H1 (cell line): ENCODE measurements around the gene CACNB1. TPM values are rescaled to one million over a fixed set of nuclear protein-coding genes. Genes with fewer than 3 reads are reported as not detected.

ENCODE experiments used
- CTCF ChIA-PET: fragments of 300-600 bp; sonication (Branson Sonifier 250); formaldehyde crosslinking; loops from one replicate; lab custom pipeline; 2021; ENCODE audit not compliant: partially characterized antibody; lab: Charles Lee
- POLR2A ChIA-PET: fragments of 300-600 bp; sonication (Branson Sonifier 250); formaldehyde crosslinking; loops from one replicate; lab custom pipeline; 2021; ENCODE audit warnings: inconsistent platforms; ENCODE audit not compliant: partially characterized antibody; lab: Charles Lee
- DNase-seq, 2 experiments: peaks; one replicate each; pipeline versions ENCODE4 v3.0.0 to v3.0.0-alpha.2; 2010 to 2022; ENCODE audit warnings: low spot score in 2 of 2, low read depth in 1 of 2, mixed read lengths in 1 of 2
- FAIRE-seq: peaks from 2 replicates; lab custom pipeline; 2011; peaks lifted over from hg19 to GRCh38; lab: Jason Lieb, UNC
- H2AFZ ChIP-seq: 2 replicates; pipeline ENCODE4 v1.8.1; 2012; ENCODE audit warnings: low read length, inconsistent platforms
- H2AK5ac ChIP-seq: 2 replicates; pipeline ENCODE4 v1.6.1; 2013; ENCODE audit warnings: low read depth, low read length
- H2BK120ac ChIP-seq: replicated peaks from 2 replicates; pipeline ENCODE3; 2013; ENCODE audit warnings: low read depth, low read length, inconsistent platforms
- H2BK12ac ChIP-seq: 2 replicates; pipeline ENCODE4 v1.6.1; 2013; ENCODE audit warnings: low read depth, low read length
- H2BK15ac ChIP-seq: 2 replicates; pipeline ENCODE4 v1.6.1; 2013; ENCODE audit warnings: low read length
- H2BK20ac ChIP-seq: 2 replicates; pipeline ENCODE4 v1.6.1; 2013; ENCODE audit warnings: low read length
- H2BK5ac ChIP-seq: 2 replicates; pipeline ENCODE4 v1.6.1; 2013; ENCODE audit warnings: low read depth, low read length
- H3K14ac ChIP-seq: 2 replicates; pipeline ENCODE4 v1.6.1; 2013; ENCODE audit warnings: inconsistent platforms; ENCODE audit not compliant: insufficient read length
- H3K18ac ChIP-seq: 2 replicates; pipeline ENCODE4 v1.6.1; 2013; ENCODE audit warnings: low read length; ENCODE audit errors: extremely low read depth
- H3K23ac ChIP-seq: 2 replicates; pipeline ENCODE4 v1.6.1; 2013; ENCODE audit warnings: inconsistent platforms; ENCODE audit not compliant: insufficient read length
- H3K23me2 ChIP-seq: 2 replicates; pipeline ENCODE4 v1.6.1; 2013; ENCODE audit warnings: low read depth, low read length
- H3K27ac ChIP-seq: 2 replicates; pipeline ENCODE4 v1.6.1; 2011; ENCODE audit warnings: low read depth, low read length, inconsistent platforms
- H3K27me3 ChIP-seq, 4 experiments: replicated peaks in 1 of 4; 1 replicate in 1 of 4; 2 replicates in 3 of 4; pipeline versions ENCODE4 v1.6.1 to v1.8.1; 2011 to 2013; ENCODE audit warnings: low read length in 3 of 4, mild to moderate bottlenecking in 3 of 4, inconsistent platforms in 2 of 4, mixed read lengths in 2 of 4, moderate library complexity in 1 of 4; ENCODE audit not compliant: control insufficient read depth in 3 of 4, insufficient read depth in 3 of 4; ENCODE audit errors: extremely low read depth in 1 of 4
- H3K36me3 ChIP-seq, 4 experiments: 2 replicates each; pipeline versions ENCODE4 v1.6.1 to v1.8.1; 2011 to 2013; ENCODE audit warnings: mild to moderate bottlenecking in 4 of 4, low read length in 3 of 4, moderate library complexity in 2 of 4, control low read depth in 1 of 4, inconsistent platforms in 1 of 4; ENCODE audit not compliant: insufficient read depth in 4 of 4, control insufficient read depth in 2 of 4
- H3K4ac ChIP-seq: replicated peaks from 2 replicates; pipeline ENCODE3; 2013; ENCODE audit warnings: low read length, low read depth, mixed read lengths, inconsistent platforms; ENCODE audit not compliant: insufficient read length
- H3K4me1 ChIP-seq, 4 experiments: replicated peaks in 1 of 4; 1 replicate in 1 of 4; 2 replicates in 3 of 4; pipeline versions ENCODE4 v1.6.1 to v1.8.1; 2011 to 2013; ENCODE audit warnings: low read length in 3 of 4, inconsistent platforms in 2 of 4, mixed read lengths in 1 of 4; ENCODE audit not compliant: insufficient read depth in 4 of 4, control insufficient read depth in 3 of 4
- H3K4me2 ChIP-seq, 2 experiments: 2 replicates each; pipeline versions ENCODE4 v1.6.1 to v1.8.1; 2011 to 2013; ENCODE audit warnings: low read depth in 2 of 2, low read length in 2 of 2, control low read depth in 1 of 2, inconsistent platforms in 1 of 2, mild to moderate bottlenecking in 1 of 2; ENCODE audit not compliant: insufficient read depth in 1 of 2
- H3K4me3 ChIP-seq, 4 experiments: fragments of 200-600, 300-600 bp in 1 of 4; sonication (generic), shearing (Covaris generic), sonication (Bioruptor Twin) in 1 of 4; 2 replicates each; pipeline versions ENCODE4 v1.5.1 to v1.8.1; 2011 to 2016; ENCODE audit warnings: low read length in 4 of 4, low read depth in 3 of 4, control low read depth in 2 of 4, inconsistent platforms in 2 of 4, mild to moderate bottlenecking in 2 of 4, mixed read lengths in 1 of 4, moderate library complexity in 1 of 4; ENCODE audit not compliant: insufficient read depth in 2 of 4; ENCODE audit errors: extremely low read depth in 1 of 4
- H3K56ac ChIP-seq: replicated peaks from 2 replicates; pipeline ENCODE3; 2013; ENCODE audit warnings: low read depth, mild to moderate bottlenecking, mixed read lengths, low read length, inconsistent platforms; ENCODE audit not compliant: insufficient read length
- H3K79me1 ChIP-seq: 2 replicates; pipeline ENCODE4 v1.6.1; 2013; ENCODE audit warnings: low read depth, low read length, control low read depth
- H3K79me2 ChIP-seq, 2 experiments: 2 replicates each; pipeline versions ENCODE4 v1.6.1 to v1.8.1; 2012 to 2013; ENCODE audit warnings: low read length in 2 of 2, mild to moderate bottlenecking in 2 of 2, inconsistent platforms in 1 of 2; ENCODE audit not compliant: insufficient read depth in 2 of 2, control insufficient read depth in 1 of 2
- H3K9ac ChIP-seq, 4 experiments: replicated peaks in 1 of 4; 1 replicate in 1 of 4; 2 replicates in 3 of 4; pipeline versions ENCODE4 v1.6.1 to v1.8.1; 2011 to 2013; ENCODE audit warnings: low read depth in 3 of 4, low read length in 3 of 4, control low read depth in 2 of 4, mild to moderate bottlenecking in 2 of 4, moderate library complexity in 2 of 4, inconsistent platforms in 1 of 4; ENCODE audit errors: extremely low read depth in 1 of 4
- H3K9me3 ChIP-seq, 2 experiments: 2 replicates each; pipeline versions ENCODE4 v1.6.1 to v1.8.1; 2012 to 2013; ENCODE audit warnings: mild to moderate bottlenecking in 2 of 2, moderate library complexity in 2 of 2, control low read depth in 1 of 2, inconsistent platforms in 1 of 2, low read depth in 1 of 2, low read length in 1 of 2, mixed read lengths in 1 of 2; ENCODE audit not compliant: insufficient read depth in 2 of 2
- H4K20me1 ChIP-seq, 2 experiments: replicated peaks in 1 of 2; 2 replicates each; pipeline versions ENCODE3 to v1.8.1; 2011 to 2013; ENCODE audit warnings: inconsistent platforms in 2 of 2, low read length in 2 of 2, mild to moderate bottlenecking in 1 of 2; ENCODE audit not compliant: insufficient read depth in 2 of 2, control insufficient read depth in 1 of 2
- H4K5ac ChIP-seq: 2 replicates; pipeline ENCODE4 v1.6.1; 2013; ENCODE audit warnings: low read length, low read depth, mixed read lengths, inconsistent platforms; ENCODE audit not compliant: insufficient read length
- H4K8ac ChIP-seq: 2 replicates; pipeline ENCODE4 v1.8.0; 2013; ENCODE audit warnings: mild to moderate bottlenecking, moderate library complexity, low read length, inconsistent platforms; ENCODE audit not compliant: insufficient read depth; ENCODE audit errors: extremely low read depth
- H4K91ac ChIP-seq: replicated peaks from 2 replicates; pipeline ENCODE3; 2013; ENCODE audit warnings: low read length, mixed read lengths, inconsistent platforms; ENCODE audit not compliant: insufficient read length
- POLR2A ChIP-seq, 2 experiments: IDR thresholded peaks; 1 replicate in 1 of 2; 2 replicates in 1 of 2; pipeline ENCODE4 v1.6.1; 2011; ENCODE audit warnings: low read depth in 2 of 2, low read length in 2 of 2, mild to moderate bottlenecking in 2 of 2; ENCODE audit errors: control extremely low read depth in 1 of 2
- POLR2AphosphoS5 ChIP-seq: IDR thresholded peaks from 2 replicates; pipeline ENCODE4 v1.6.1; 2011; ENCODE audit warnings: low read depth, low read length
- RXRA ChIP-seq: IDR thresholded peaks from 2 replicates; pipeline ENCODE4 v1.6.1; 2011; ENCODE audit warnings: low read depth, mild to moderate bottlenecking, low read length, moderate library complexity; ENCODE audit not compliant: insufficient read depth
- SP2 ChIP-seq: IDR thresholded peaks from 2 replicates; pipeline ENCODE4 v1.6.1; 2012; ENCODE audit warnings: mild to moderate bottlenecking, low read length, inconsistent platforms
- WGBS, 2 experiments: shearing (Covaris generic) in 1 of 2; methylation state at CpG; one replicate each; pipeline versions ENCODE4 v1.1.6 to v1.1.7; 2013 to 2015; ENCODE audit warnings: low lambda C conversion rate in 2 of 2, mixed read lengths in 2 of 2, inconsistent platforms in 1 of 2, low coverage in 1 of 2, missing lambda C conversion rate in 1 of 2; ENCODE audit not compliant: insufficient replicate concordance in 2 of 2, insufficient coverage in 1 of 2, insufficient read length in 1 of 2; ENCODE audit errors: extremely low coverage in 1 of 2, missing lambda C conversion rate in 1 of 2; 5-methylcytosine and 5-hydroxymethylcytosine counted together
- polyA plus RNA-seq, 7 experiments: library from polyadenylated mRNA; depleted of rRNA in 3 of 7; stranded (reverse) in 5 of 7; unstranded in 2 of 7; fragments of >200 nt in 5 of 7; fragments of 200-250 nt in 2 of 7; gene quantifications; 1 replicate in 5 of 7; 2 replicates in 1 of 7; 4 replicates in 1 of 7; pipeline versions ENCODE4 v1.2.1 to v1.2.3, GENCODE V29; 2011 to 2013; ENCODE audit warnings: missing spikeins in 2 of 7, mixed read lengths in 2 of 7
- total RNA-seq: library from RNA; stranded (reverse); fragmentation: NEBNext Ultra II Directional; extraction: Animal tissue kit (Norgen Biotek cat#: 25700); gene quantifications from 2 replicates; pipeline ENCODE4 v1.2.1, GENCODE V29; 2021

CACNB1 gene
- total and polyA plus RNA-seq, 2 of the 8 experiments (the other 6 are each of a cell fraction or from before 2014, with no cell fraction given) = 7.2 to 17.8 TPM

GRCh38 chr17:39158623-39159022, 38.8 kb downstream of the CACNB1 start:
- Histone ChIP-seq H2BK20ac (0 out of 2 replicates have a peak overlapping the region, but pooled peaks have one; percentile 48), H3K23ac (no peak overlapping the region), H2AK5ac (no peak overlapping the region), H3K4me1 (no peaks in the 10 kb centered on the region), H3K56ac (no peak overlapping the region), H3K9ac (no peak overlapping the region), H2BK15ac (no peak overlapping the region), H3K4ac (no peak overlapping the region), H3K9me3 (no peaks in the 10 kb centered on the region), H3K27me3 (no peaks in the 10 kb centered on the region; a peak in 1 of 7 replicates), H2BK12ac (no peak overlapping the region), H3K14ac (no peak overlapping the region), H3K79me1 (no peaks in the 10 kb centered on the region), H3K18ac (no peak overlapping the region), H3K27ac (no peak overlapping the region), H3K23me2 (peaks cover 3% of the 10 kb centered on the region; the same call in 1 of the 2 replicates), H3K79me2 (no peaks in the 10 kb centered on the region), H2BK120ac (no peak overlapping the region), H3K4me2 (no peak overlapping the region), H4K5ac (no peak overlapping the region), H2BK5ac (no peak overlapping the region), H3K4me3 (no peak overlapping the region), H4K20me1 (no peaks in the 10 kb centered on the region), H3K36me3 (no peaks in the 10 kb centered on the region), H2AFZ (no peak overlapping the region), H4K8ac (no peak overlapping the region), H4K91ac (no peak overlapping the region)
- DNase-seq (no peak), FAIRE-seq (no peak)
- ChIA-PET CTCF (interaction anchor here (0.6 to 10.8 kb wide), 4 partner anchors 9 to 176 kb away, joined by 3 to 151 read pairs (median 6); no protein-coding TSS in a partner anchor), POLR2A (interaction anchor here (0.6 kb wide), 1 partner anchor 19 kb away, joined by 3 read pairs; no protein-coding TSS in a partner anchor)
- TF ChIP-seq SP2 (no peak), RXRA (no peak), POLR2AphosphoS5 (no peak), POLR2A (IDR thresholded peaks at IDR 0.05; ENCODE audit: control extremely low read depth in 1 of 2, low read depth in 2 of 2, low read length in 2 of 2) (no peak)
- WGBS, 2 experiments = 91% methylated on average over 2 of the region's 2 CpGs; no CpG with 5 or more reads in 1 of the 2 experiments
